HepG2 (cell line): Measurements from ENCODE around the gene SLC16A11. TPM values are rescaled to one million over a fixed set of nuclear protein-coding genes. Genes with fewer than 3 reads are reported as not detected.

Source experiments
- ATAC-seq: fragments of 200-7000 bp; cut with Tn5 transposase; 3 replicates; pipeline ENCODE4 v1.9.1; 2020; ENCODE audit warnings: mild to moderate bottlenecking, moderate library complexity
- BruUV-seq: library from RNA; stranded (reverse); fragments of 400-500 nt; replicated peaks from 2 replicates; lab custom pipeline; 2021; lab: Mats Ljungman, UMichigan
- CTCF ChIA-PET: fragments of 300-600 bp; formaldehyde crosslinking; extraction: SDS; loops from one replicate; lab custom pipeline; 2021; ENCODE audit warnings: low total read pairs, inconsistent platforms, low intra/inter-chr PET ratio; lab: Yijun Ruan, JAX
- POLR2A ChIA-PET: fragments of 350-600 bp; sonication (Branson Sonifier 250); formaldehyde crosslinking; loops from one replicate; lab custom pipeline; 2020; ENCODE audit warnings: antibody characterized with exemption, inconsistent platforms; lab: Yijun Ruan, JAX
- DNase-seq: peaks from one replicate; pipeline ENCODE4 v3.0.0-alpha.2; 2015; ENCODE audit warnings: low spot score
- FAIRE-seq: peaks from 3 replicates; lab custom pipeline; 2011; peaks lifted over from hg19 to GRCh38; lab: Jason Lieb, UNC
- H2AFZ ChIP-seq: one replicate; pipeline ENCODE4 v1.6.1; 2011; ENCODE audit warnings: low read length, inconsistent platforms
- H3K27ac ChIP-seq: fragments of 300-600 bp; 3 replicates; pipeline ENCODE4 v1.8.0; 2011; ENCODE audit warnings: mixed run types, mild to moderate bottlenecking, mixed read lengths, low read length, inconsistent platforms; ENCODE audit not compliant: insufficient read depth; ENCODE audit errors: extremely low read length
- H3K27me3 ChIP-seq, 2 experiments: fragments of 200-600 bp in 1 of 2; 2 replicates in 1 of 2; 3 replicates in 1 of 2; pipeline versions ENCODE4 v1.6.0 to v1.8.0; 2011; ENCODE audit warnings: low read length in 2 of 2, mild to moderate bottlenecking in 2 of 2, moderate library complexity in 2 of 2, inconsistent platforms in 1 of 2; ENCODE audit not compliant: insufficient read depth in 2 of 2, control insufficient read depth in 1 of 2
- H3K36me3 ChIP-seq, 2 experiments: fragments of 200-600 bp in 1 of 2; replicated peaks in 1 of 2; 2 replicates in 1 of 2; 3 replicates in 1 of 2; pipeline versions ENCODE4 v1.5.1 to v1.8.0; 2011; ENCODE audit warnings: low read length in 2 of 2, inconsistent platforms in 1 of 2; ENCODE audit not compliant: insufficient read depth in 2 of 2, control insufficient read depth in 1 of 2
- H3K4me1 ChIP-seq: 2 replicates; pipeline ENCODE4 v1.5.1; 2012; ENCODE audit warnings: low read length, inconsistent platforms; ENCODE audit not compliant: insufficient read depth
- H3K4me2 ChIP-seq: 2 replicates; pipeline ENCODE4 v1.6.0; 2011; ENCODE audit warnings: low read depth, low read length, inconsistent platforms
- H3K4me3 ChIP-seq, 3 experiments: fragments of 200-600 bp in 1 of 3; sonication (generic), shearing (Covaris generic) in 1 of 3; replicated peaks in 1 of 3; 2 replicates each; pipeline ENCODE4 v1.5.1; 2011 to 2016; ENCODE audit warnings: low read length in 3 of 3, inconsistent platforms in 2 of 3, low read depth in 2 of 3, mild to moderate bottlenecking in 2 of 3, control low read depth in 1 of 3, mixed read lengths in 1 of 3; ENCODE audit not compliant: insufficient read depth in 1 of 3
- H3K79me2 ChIP-seq: one replicate; pipeline ENCODE4 v1.6.1; 2011; ENCODE audit warnings: low read length, inconsistent platforms; ENCODE audit not compliant: insufficient read depth
- H3K9ac ChIP-seq: 2 replicates; pipeline ENCODE4 v1.6.0; 2011; ENCODE audit warnings: mild to moderate bottlenecking, low read depth, low read length, inconsistent platforms; ENCODE audit not compliant: insufficient read depth
- H3K9me3 ChIP-seq: 2 replicates; pipeline ENCODE4 v1.5.1; 2012; ENCODE audit warnings: mild to moderate bottlenecking, low read length
- H4K20me1 ChIP-seq: 2 replicates; pipeline ENCODE4 v1.6.0; 2011; ENCODE audit warnings: inconsistent platforms, mild to moderate bottlenecking, low read length, moderate library complexity; ENCODE audit not compliant: insufficient read depth
- CBX1 ChIP-seq: IDR thresholded peaks from one replicate; pipeline ENCODE4 v1.6.1; 2016; ENCODE audit warnings: antibody characterized with exemption, low read depth
- CC2D1A ChIP-seq: sonication (generic); formaldehyde crosslinking; IDR thresholded peaks from 2 replicates; pipeline ENCODE4 v1.8.1; 2023; ENCODE audit warnings: mild to moderate bottlenecking, missing genetic modification reagents
- KDM5B ChIP-seq: sonication (generic); formaldehyde crosslinking; IDR thresholded peaks from 2 replicates; pipeline ENCODE4 v1.4.0; 2020; ENCODE audit warnings: missing genetic modification reagents, mild to moderate bottlenecking, borderline replicate concordance
- KMT2B ChIP-seq: IDR thresholded peaks from 2 replicates; pipeline ENCODE4 v1.6.1; 2016; ENCODE audit warnings: missing genetic modification reagents, missing compliant biosample characterization
- MIXL1 ChIP-seq: IDR thresholded peaks from 2 replicates; pipeline ENCODE4 v1.6.1; 2016
- RFX5 ChIP-seq: IDR thresholded peaks from 2 replicates; pipeline ENCODE4 v1.6.1; 2011; ENCODE audit warnings: low read depth, low read length, improper control_type of control experiment
- SNAI1 ChIP-seq: sonication (generic); formaldehyde crosslinking; IDR thresholded peaks from 2 replicates; pipeline ENCODE4 v1.5.0; 2020; ENCODE audit warnings: mild to moderate bottlenecking, missing genetic modification reagents, borderline replicate concordance
- SNAPC2 ChIP-seq: sonication (generic); formaldehyde crosslinking; IDR thresholded peaks from 2 replicates; pipeline ENCODE4 v1.8.1; 2022; ENCODE audit warnings: mild to moderate bottlenecking, missing genetic modification reagents
- STAG1 ChIP-seq: sonication (generic); formaldehyde crosslinking; IDR thresholded peaks from 2 replicates; pipeline ENCODE4 v1.4.0; 2020; ENCODE audit warnings: missing genetic modification reagents
- TGIF2 ChIP-seq: IDR thresholded peaks from 2 replicates; pipeline ENCODE4 v1.6.1; 2016; ENCODE audit warnings: control low read depth, missing compliant biosample characterization
- XRCC5 ChIP-seq: fragments of 200-400 bp; formaldehyde crosslinking; optimal IDR thresholded peaks from 2 replicates; pipeline ENCODE3; 2017; ENCODE audit warnings: mild to moderate bottlenecking, low read length
- ZNF362 ChIP-seq: sonication (generic); formaldehyde crosslinking; IDR thresholded peaks from 2 replicates; pipeline ENCODE4 v1.4.0; 2020; ENCODE audit warnings: missing genetic modification reagents, mild to moderate bottlenecking, borderline replicate concordance
- ZNF512B ChIP-seq: sonication (generic); formaldehyde crosslinking; IDR thresholded peaks from 2 replicates; pipeline ENCODE4 v1.5.1; 2020; ENCODE audit warnings: missing genetic modification reagents, mild to moderate bottlenecking, borderline replicate concordance
- ZNF557 ChIP-seq: sonication (generic); formaldehyde crosslinking; IDR thresholded peaks from 2 replicates; pipeline ENCODE4 v1.4.0; 2020; ENCODE audit warnings: missing genetic modification reagents
- ZNF598 ChIP-seq: sonication (generic); formaldehyde crosslinking; IDR thresholded peaks from 2 replicates; pipeline ENCODE4 v1.5.1; 2020; ENCODE audit warnings: mild to moderate bottlenecking, missing genetic modification reagents, borderline replicate concordance
- WGBS: methylation state at CpG from one replicate; pipeline ENCODE4 v1.1.6; 2017; ENCODE audit warnings: low lambda C conversion rate; 5-methylcytosine and 5-hydroxymethylcytosine counted together
- in situ Hi-C: cut with HindIII; loops from 2 replicates; pipeline ENCODE4 v1.10.0; 2017; ENCODE audit warnings: low pct_unique_long_range_greater_than_20kb; ENCODE audit not compliant: extremely low pct_ligation_motif_present
- intact Hi-C: fragments of 100-400 bp; cut with micrococcal nuclease; formaldehyde crosslinking; loops from one replicate; pipeline ENCODE4 v1.10.0; 2022; ENCODE audit not compliant: unreplicated experiment
- polyA plus RNA-seq, 8 experiments: library from polyadenylated mRNA; depleted of rRNA in 3 of 8; stranded (reverse) in 7 of 8; unstranded in 1 of 8; fragments of >200 nt; fragmentation: Illumina TruSeq in 4 of 8; extraction: Trizol in 4 of 8; gene quantifications; 2 replicates each; pipeline versions ENCODE4 v1.2.1 to v1.2.3, GENCODE V29; 2011 to 2016; ENCODE audit warnings: low read depth in 4 of 8, missing spikeins in 1 of 8, mixed read lengths in 1 of 8; ENCODE audit not compliant: insufficient read depth in 1 of 8
- total RNA-seq, 5 experiments: library from RNA; depleted of rRNA; stranded (reverse); fragments of >200 nt; fragmentation: Illumina TruSeq; extraction: Trizol; gene quantifications; 2 replicates each; pipeline ENCODE4 v1.2.3, GENCODE V29; 2016; ENCODE audit warnings: low read depth in 1 of 5

The SLC16A11 gene
- total and polyA plus RNA-seq, 2 of the 13 experiments (the other 11 are each of a cell fraction or from before 2014, with no cell fraction given) = not detected

- no peaks in the 10 kb centered on the region for H3K9me3 ChIP-seq
- no peak for TF ChIP-seq ZNF557 (CRISPR knock-in tag)
- no peak for TF ChIP-seq ZNF362 (CRISPR knock-in tag)
- TF ChIP-seq ZNF512B (CRISPR knock-in tag) = no peak
- no peak for TF ChIP-seq TGIF2 (CRISPR knock-in tag)
- no peak for TF ChIP-seq ZNF598 (CRISPR knock-in tag)
- TF ChIP-seq SNAI1 = no peak
- TF ChIP-seq SNAPC2 = no peak
- no peak for TF ChIP-seq KMT2B (CRISPR knock-in tag)
- TF ChIP-seq CBX1 = no peak
- no peak for TF ChIP-seq MIXL1 (CRISPR knock-in tag)
- TF ChIP-seq STAG1 (CRISPR knock-in tag) = no peak
- no peak for TF ChIP-seq RFX5
- TF ChIP-seq XRCC5 = no peak
- no peak for TF ChIP-seq KDM5B (CRISPR knock-in tag)
- no peak for TF ChIP-seq CC2D1A (CRISPR knock-in tag)
- H3K9ac ChIP-seq = no peak overlapping the region
- no peak overlapping the region for H3K4me2 ChIP-seq
- FAIRE-seq = no peak
- DNase-seq = no peak
- H3K4me1 ChIP-seq = peaks cover 60% of the 10 kb centered on the region
- H4K20me1 ChIP-seq = no peaks in the 10 kb centered on the region
- ChIA-PET CTCF (no interaction called here), POLR2A (interaction anchor here (1.5 to 2.6 kb wide), 2 partner anchors 11 to 12 kb away, joined by 5 to 20 read pairs; partner anchors contain the start of genes RNASEK and SLC16A13)
- in situ Hi-C loops = no loop called here
- no TSS peak for BruUV-seq
- H3K27me3 ChIP-seq = peaks cover 1 to 27% of the 10 kb centered on the region in 2 experiments; a peak in 3 of 5 replicates
- ATAC-seq = no peak
- H3K4me3 ChIP-seq = no peak overlapping the region
- H3K27ac ChIP-seq = no peak overlapping the region
- no peaks in the 10 kb centered on the region for H3K36me3 ChIP-seq
- intact Hi-C loops = loop anchor here (5.0 to 10.0 kb wide), 2 partner anchors 112 to 180 kb away; no protein-coding TSS in a partner anchor
- no peak overlapping the region for H2AFZ ChIP-seq
- WGBS = no CpG with 5 or more reads among the region's 8 CpGs
- no peaks in the 10 kb centered on the region for H3K79me2 ChIP-seq
Measured at GRCh38 chr17:7024402-7024785, 19.5 kb downstream of the SLC16A11 start.
